Right atrium auricular region (tissue), 2 donors: ENCODE data around the gene HMBS. TPM values are rescaled to one million over a fixed set of nuclear protein-coding genes. Genes with fewer than 3 reads are reported as not detected.

Experiments used
- DNase-seq: peaks from one replicate; pipeline ENCODE4 v3.0.0-alpha.2; 2019; ENCODE audit warnings: low spot score
- H3K27ac ChIP-seq, 2 donors: fragments of 200-600 bp; sonication (generic); 1 replicate in 1 of 2; 2 replicates in 1 of 2; pipeline ENCODE4 v1.5.1; 2016 to 2019
- H3K27me3 ChIP-seq, 2 donors: fragments of 200-600 bp; sonication (generic); one replicate each; pipeline versions ENCODE4 v1.5.1 to v1.6.0; 2017 to 2019
- H3K36me3 ChIP-seq: fragments of 200-600 bp; sonication (generic); one replicate; pipeline ENCODE4 v1.5.1; 2016
- H3K4me1 ChIP-seq, 2 donors: fragments of 200-600 bp; sonication (generic); one replicate each; pipeline versions ENCODE4 v1.5.1 to v1.6.0; 2017 to 2019
- H3K4me3 ChIP-seq, 2 donors: fragments of 200-600 bp; sonication (generic); 1 replicate in 1 of 2; 2 replicates in 1 of 2; pipeline ENCODE4 v1.5.1; 2017 to 2019; ENCODE audit warnings: mild to moderate bottlenecking in 1 of 2, moderate library complexity in 1 of 2
- H3K9me3 ChIP-seq, 2 donors: fragments of 200-600 bp; sonication (generic); one replicate each; pipeline ENCODE4 v1.5.1; 2019
- total RNA-seq, 2 donors: library from RNA; depleted of rRNA; stranded (reverse); fragments of >200 nt; gene quantifications; one replicate each; pipeline ENCODE4 v1.1.0, GENCODE V29; 2016
- TF ChIP-seq, protein P1 (sequence below), 2 donors: fragments of 200-600 bp; sonication (generic); IDR thresholded peaks; one replicate each; pipeline ENCODE4 v1.5.1; 2019; ENCODE audit warnings: antibody characterized with exemption in 2 of 2

The HMBS gene
- total RNA-seq, 2 donors from 2014 or later = 4.9 to 13.3 TPM

GRCh38 chr11:119046489-119046888 is 38.2 kb upstream of the HMBS start:
- TF ChIP-seq, protein P1, sequence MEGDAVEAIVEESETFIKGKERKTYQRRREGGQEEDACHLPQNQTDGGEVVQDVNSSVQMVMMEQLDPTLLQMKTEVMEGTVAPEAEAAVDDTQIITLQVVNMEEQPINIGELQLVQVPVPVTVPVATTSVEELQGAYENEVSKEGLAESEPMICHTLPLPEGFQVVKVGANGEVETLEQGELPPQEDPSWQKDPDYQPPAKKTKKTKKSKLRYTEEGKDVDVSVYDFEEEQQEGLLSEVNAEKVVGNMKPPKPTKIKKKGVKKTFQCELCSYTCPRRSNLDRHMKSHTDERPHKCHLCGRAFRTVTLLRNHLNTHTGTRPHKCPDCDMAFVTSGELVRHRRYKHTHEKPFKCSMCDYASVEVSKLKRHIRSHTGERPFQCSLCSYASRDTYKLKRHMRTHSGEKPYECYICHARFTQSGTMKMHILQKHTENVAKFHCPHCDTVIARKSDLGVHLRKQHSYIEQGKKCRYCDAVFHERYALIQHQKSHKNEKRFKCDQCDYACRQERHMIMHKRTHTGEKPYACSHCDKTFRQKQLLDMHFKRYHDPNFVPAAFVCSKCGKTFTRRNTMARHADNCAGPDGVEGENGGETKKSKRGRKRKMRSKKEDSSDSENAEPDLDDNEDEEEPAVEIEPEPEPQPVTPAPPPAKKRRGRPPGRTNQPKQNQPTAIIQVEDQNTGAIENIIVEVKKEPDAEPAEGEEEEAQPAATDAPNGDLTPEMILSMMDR (IDR thresholded peaks at IDR 0.05) = no peak
- H3K27ac ChIP-seq = no peak overlapping the region
- H3K4me1 ChIP-seq = no peaks in the 10 kb centered on the region
- H3K4me3 ChIP-seq = no peak overlapping the region
- no peak for DNase-seq
- H3K9me3 ChIP-seq = no peaks in the 10 kb centered on the region
- no peaks in the 10 kb centered on the region for H3K27me3 ChIP-seq
- H3K36me3 ChIP-seq = peaks cover 70% of the 10 kb centered on the region

DNA sequence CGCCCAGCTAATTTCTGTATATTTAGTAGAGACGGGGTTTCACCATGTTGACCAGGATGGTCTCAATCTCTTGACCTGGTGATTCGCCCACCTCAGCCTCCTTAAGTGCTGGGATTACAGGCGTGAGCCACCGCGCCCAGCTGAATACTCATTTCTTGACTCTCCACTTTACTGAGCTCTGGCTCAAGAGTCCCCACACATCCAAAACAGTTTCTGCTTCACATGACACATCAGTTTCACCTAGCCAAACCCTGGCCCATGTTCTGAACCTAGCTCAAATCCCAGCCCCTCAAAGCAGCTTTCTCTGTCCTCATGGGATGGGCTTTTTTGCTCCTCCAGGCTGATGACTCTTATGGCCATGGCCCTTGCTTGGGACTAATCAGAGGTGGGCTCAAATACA is 37.5 kb upstream of the HMBS start:
- no peak overlapping the region for H3K27ac ChIP-seq
- peaks cover 77% of the 10 kb centered on the region for H3K36me3 ChIP-seq
- H3K9me3 ChIP-seq = no peaks in the 10 kb centered on the region
- H3K4me1 ChIP-seq = no peaks in the 10 kb centered on the region
- TF ChIP-seq, protein P1 (IDR thresholded peaks at IDR 0.05) = no peak
- no peak for DNase-seq
- no peaks in the 10 kb centered on the region for H3K27me3 ChIP-seq
- no peak overlapping the region for H3K4me3 ChIP-seq

DNA sequence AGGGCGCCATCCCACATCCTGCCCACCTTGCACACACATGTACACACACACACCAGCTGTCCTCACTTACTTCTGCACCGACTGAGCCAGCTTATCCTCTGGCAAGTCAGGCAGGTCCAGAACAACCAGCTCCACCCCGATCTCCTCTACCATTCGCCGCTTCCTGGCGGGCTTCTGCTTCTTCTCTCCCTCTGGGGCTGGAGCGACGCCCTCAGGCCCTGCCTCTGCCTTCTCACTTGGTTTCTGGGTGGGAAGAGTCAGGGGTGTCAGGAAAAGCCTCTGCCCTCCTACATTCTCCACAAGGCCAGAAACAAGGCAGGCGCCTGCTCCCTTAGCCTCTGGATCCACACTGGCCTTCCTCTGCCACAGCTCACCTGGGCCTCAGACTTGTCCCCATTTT is 36.0 kb upstream of the HMBS start:
- no peaks in the 10 kb centered on the region for H3K9me3 ChIP-seq
- no peak overlapping the region for H3K4me3 ChIP-seq
- TF ChIP-seq, protein P1 (IDR thresholded peaks at IDR 0.05) = no peak
- no peak for DNase-seq
- H3K27ac ChIP-seq = no peak overlapping the region
- H3K27me3 ChIP-seq = no peaks in the 10 kb centered on the region
- no peaks in the 10 kb centered on the region for H3K4me1 ChIP-seq
- H3K36me3 ChIP-seq = peaks cover 91% of the 10 kb centered on the region

DNA sequence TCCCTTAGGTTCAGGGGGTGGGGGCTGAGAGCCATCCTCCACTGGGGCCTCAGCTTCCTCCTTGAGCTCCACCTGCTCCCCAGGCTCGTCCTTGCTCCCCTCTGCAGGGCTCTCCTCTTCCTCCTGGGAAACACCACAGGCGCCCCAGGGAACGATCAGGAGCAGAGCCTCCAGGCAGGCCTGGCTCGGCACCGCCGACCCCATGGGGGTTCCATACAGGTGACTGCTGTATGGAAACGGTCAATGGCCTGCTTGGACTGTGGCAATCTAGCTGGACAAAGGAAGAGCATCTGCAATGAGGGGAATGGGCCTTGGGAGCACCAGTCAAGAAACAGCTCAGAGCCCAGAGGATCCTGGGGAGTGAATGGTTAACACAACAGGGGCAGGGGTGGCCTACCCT is 35.6 kb upstream of the HMBS start:
- Histone ChIP-seq H3K4me1 (no peaks in the 10 kb centered on the region), H3K4me3 (no peak overlapping the region), H3K36me3 (peaks cover 96% of the 10 kb centered on the region), H3K27ac (no peak overlapping the region), H3K9me3 (no peaks in the 10 kb centered on the region), H3K27me3 (no peaks in the 10 kb centered on the region)
- TF ChIP-seq, protein P1 (IDR thresholded peaks at IDR 0.05) = no peak
- DNase-seq = no peak

DNA sequence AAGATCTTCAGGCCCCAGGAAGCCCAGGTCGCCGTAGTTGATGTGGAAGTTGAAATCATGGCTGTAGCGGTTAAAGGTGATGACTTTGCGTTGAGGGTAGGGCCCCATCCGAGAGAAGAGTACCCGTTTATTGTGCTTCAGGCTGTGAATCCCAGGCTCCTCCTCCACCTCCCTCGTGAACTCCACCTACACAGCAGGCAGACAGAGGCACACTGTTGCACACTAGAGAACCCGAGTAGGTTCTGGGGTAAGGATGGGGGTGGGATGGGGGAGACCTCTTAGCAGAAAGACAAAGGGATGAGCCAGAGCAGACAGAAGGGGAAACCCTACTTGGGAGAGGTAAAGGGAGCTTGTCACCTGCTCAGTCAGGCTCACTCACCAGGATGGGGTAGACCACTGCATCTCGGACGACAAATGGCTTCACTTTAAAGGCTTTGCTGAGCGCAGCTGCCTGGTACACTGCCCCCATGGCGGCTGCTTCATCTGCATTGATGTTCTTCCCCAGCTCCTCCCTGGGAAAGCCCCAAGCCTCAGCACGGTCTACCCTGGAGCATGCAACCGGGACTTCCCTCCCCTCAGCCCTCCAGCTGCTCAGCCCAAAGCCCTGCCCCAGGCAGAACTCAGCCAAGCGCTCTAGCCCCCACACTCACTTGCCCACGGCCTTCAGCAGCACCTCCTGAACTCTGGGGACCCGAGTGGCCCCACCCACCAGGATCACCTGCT is 33.1 kb upstream of the HMBS start:
- Histone ChIP-seq H3K9me3 (no peaks in the 10 kb centered on the region), H3K36me3 (peaks cover 85% of the 10 kb centered on the region), H3K27me3 (no peaks in the 10 kb centered on the region), H3K27ac (no peak overlapping the region), H3K4me3 (no peak overlapping the region), H3K4me1 (peaks cover 0 to 12% of the 10 kb centered on the region in 2 donors)
- no peak for DNase-seq
- TF ChIP-seq, protein P1 (IDR thresholded peaks at IDR 0.05) = no peak
